HL-60 (cell line): ENCODE measurements around the gene RNFT2.

Source experiments
- DNase-seq, 2 experiments: peaks; one replicate each; pipeline ENCODE4 v3.0.0-alpha.2; 2010 to 2020; ENCODE audit warnings: low read depth in 1 of 2, low spot score in 1 of 2
- H3K27ac ChIP-seq: fragments of 250-450 bp; sonication (Bioruptor Pico); replicated peaks from 2 replicates; pipeline ENCODE4 v1.5.1; 2020; ENCODE audit warnings: mild to moderate bottlenecking, moderate library complexity
- H3K27me3 ChIP-seq: fragments of 250-450 bp; sonication (Bioruptor Pico); 2 replicates; pipeline ENCODE4 v1.5.1; 2021; ENCODE audit warnings: mild to moderate bottlenecking, moderate library complexity; ENCODE audit not compliant: insufficient read depth, poor library complexity, severe bottlenecking
- H3K4me3 ChIP-seq: replicated peaks from 2 replicates; pipeline ENCODE4 v1.5.1; 2011; ENCODE audit warnings: mild to moderate bottlenecking, control low read depth, low read length; ENCODE audit not compliant: insufficient read depth
- CTCF ChIP-seq: IDR thresholded peaks from one replicate; pipeline ENCODE4 v1.5.1; 2011; ENCODE audit warnings: low read length, control low read depth, inconsistent platforms; ENCODE audit not compliant: insufficient read depth
- GABPA ChIP-seq: IDR thresholded peaks from 2 replicates; pipeline ENCODE4 v1.6.1; 2012; ENCODE audit warnings: low read depth
- POLR2AphosphoS5 ChIP-seq: IDR thresholded peaks from 2 replicates; pipeline ENCODE4 v1.6.1; 2012; ENCODE audit warnings: low read depth
- REST ChIP-seq: IDR thresholded peaks from 2 replicates; pipeline ENCODE4 v1.6.1; 2012; ENCODE audit warnings: low read depth; ENCODE audit not compliant: insufficient replicate concordance
- SPI1 ChIP-seq: IDR thresholded peaks from 2 replicates; pipeline ENCODE4 v1.6.1; 2012; ENCODE audit warnings: low read depth, mild to moderate bottlenecking, borderline replicate concordance

RNFT2 gene

GRCh38 chr12:116887897-116888296 is 149.8 kb downstream of the RNFT2 start:
- TF ChIP-seq SPI1 (no peak), GABPA (no peak)
- H3K4me3 ChIP-seq: no peak overlapping the region
- no peak overlapping the region for H3K27ac ChIP-seq
- DNase-seq: no peak
- peaks cover 8% of the 10 kb centered on the region for H3K27me3 ChIP-seq

GRCh38 chr12:116890330-116890729 is 152.2 kb downstream of the RNFT2 start:
- no peak overlapping the region for H3K4me3 ChIP-seq
- H3K27me3 ChIP-seq: no peaks in the 10 kb centered on the region
- TF ChIP-seq GABPA: no peak
- no peak for TF ChIP-seq SPI1
- TF ChIP-seq POLR2AphosphoS5: no peak
- TF ChIP-seq CTCF: no peak
- no peak for TF ChIP-seq REST
- no peak for DNase-seq
- no peak overlapping the region for H3K27ac ChIP-seq

- no peak overlapping the region for H3K4me3 ChIP-seq
- no peak for DNase-seq
- no peak overlapping the region for H3K27ac ChIP-seq
- TF ChIP-seq POLR2AphosphoS5: no peak
- no peaks in the 10 kb centered on the region for H3K27me3 ChIP-seq
Observed at GRCh38 chr12:116891019-116891418, 152.9 kb downstream of the RNFT2 start.

GRCh38 chr12:116892349-116893140 is 154.4 kb downstream of the RNFT2 start:
- Histone ChIP-seq H3K27ac (no peak overlapping the region), H3K4me3 (no peak overlapping the region), H3K27me3 (no peaks in the 10 kb centered on the region)
- no peak for TF ChIP-seq CTCF
- TF ChIP-seq SPI1: no peak
- no peak for TF ChIP-seq POLR2AphosphoS5
- no peak for TF ChIP-seq REST
- no peak for TF ChIP-seq GABPA
- no peak for DNase-seq

GRCh38 chr12:116894913-116895312 is 156.8 kb downstream of the RNFT2 start:
- DNase-seq: no peak
- Histone ChIP-seq H3K27me3 (no peaks in the 10 kb centered on the region), H3K27ac (no peak overlapping the region), H3K4me3 (no peak overlapping the region)
- TF ChIP-seq SPI1 (no peak), GABPA (no peak), POLR2AphosphoS5 (no peak)
